Lower leg skin (tissue), 3 donors: Measurements from ENCODE around the gene DTNBP1.

ENCODE experiments used
- CTCF ChIP-seq, 3 donors: fragments of 450-650 bp; IDR thresholded peaks; one replicate each; pipeline ENCODE4 v1.5.1; 2016; ENCODE audit warnings: antibody characterized with exemption in 3 of 3, mild to moderate bottlenecking in 3 of 3, moderate library complexity in 2 of 3
- POLR2A ChIP-seq, 2 donors: fragments of 450-650 bp; IDR thresholded peaks; one replicate each; pipeline ENCODE4 v1.6.1; 2016 to 2017; ENCODE audit warnings: antibody characterized with exemption in 2 of 2, mild to moderate bottlenecking in 1 of 2, moderate library complexity in 1 of 2

- TF ChIP-seq CTCF (IDR thresholded peaks at IDR 0.05) (no peak), POLR2A (IDR thresholded peaks at IDR 0.05) (no peak)
Observed at GRCh38 chr6:15516923-15517560, 145.8 kb downstream of the DTNBP1 start.
